Stimulated activated CD4-positive, alpha-beta T cell treated with anti-CD3 and anti-CD28 coated beads, Interleukin-15, amount 100 ng/mL, for 24 hours (primary cell): ENCODE data around the gene TBX10.
A peak's percentile ranks its signal among the peaks of the same experiment; 100 is the strongest.
"Not testable (repeated sequence)": the region's sequence is repeated elsewhere in the genome, so short reads cannot be mapped to it uniquely, and the experiment has no call there.

ENCODE experiments used
- DNase-seq: peaks from one replicate; pipeline ENCODE4 v3.0.0-alpha.2; 2020

The TBX10 gene

GRCh38 chr11:67596753-67597300 lies 42.7 kb downstream of the TBX10 start:
- no peak for DNase-seq

- no peak for DNase-seq
Observed at GRCh38 chr11:67594480-67594879, 45.1 kb downstream of the TBX10 start.

GRCh38 chr11:67593565-67593905 lies 46.0 kb downstream of the TBX10 start:
- no peak for DNase-seq

- no peak for DNase-seq
Observed at GRCh38 chr11:67592880-67593564, 46.5 kb downstream of the TBX10 start.

GRCh38 chr11:67588899-67589415 lies 50.6 kb downstream of the TBX10 start:
- DNase-seq, result not testable (repeated sequence)

GRCh38 chr11:67588136-67588503 lies 51.4 kb downstream of the TBX10 start:
- no peak for DNase-seq

GRCh38 chr11:67586568-67587250 lies 52.9 kb downstream of the TBX10 start:
- no peak for DNase-seq

- DNase-seq, result no peak
Observed at GRCh38 chr11:67585911-67586310, 53.7 kb downstream of the TBX10 start.

- DNase-seq, result no peak
Observed at GRCh38 chr11:67584881-67585873, 54.4 kb downstream of the TBX10 start.

- DNase-seq, result peak; percentile 61
Observed at GRCh38 chr11:67584205-67584880, 55.2 kb downstream of the TBX10 start.

GRCh38 chr11:67583247-67584204 lies 56.0 kb downstream of the TBX10 start, which contains the start of gene GSTP1:
TSS of gene GSTP1 (plus strand) at chr11:67583812. CDS start at chr11:67583844, 32 bp downstream.
- peak; percentile 92 for DNase-seq

GRCh38 chr11:67582011-67582410 lies 57.6 kb downstream of the TBX10 start:
- no peak for DNase-seq

GRCh38 chr11:67581469-67581868 lies 58.1 kb downstream of the TBX10 start:
- DNase-seq, result no peak
